Measurements from ENCODE around the gene MRTFB. TPM values are rescaled to one million over a fixed set of nuclear protein-coding genes. Genes with fewer than 3 reads are reported as not detected.

The MRTFB gene
- total and polyA plus RNA-seq, 2 donors (not counting 3 experiments of a cell fraction or from before 2014, with no cell fraction given) = 19.6 to 49.5 TPM

- H3K4me2 ChIP-seq (ENCODE audit: insufficient read depth, low read length) = peak overlapping the region; percentile 77
- H3K9me3 ChIP-seq (replicated peaks; ENCODE audit: control insufficient read depth, insufficient read depth, low read length) = no peaks in the 10 kb centered on the region
- intact Hi-C loops (cut with micrococcal nuclease) (loop anchor here (1.0 to 5.0 kb wide), 9 partner anchors 8 to 574 kb away; partner anchors contain the start of genes BFAR, ERCC4 and PARN), dilution Hi-C loops (cut with MboI; ENCODE audit: extremely low pct_ligation_motif_present, low sequenced_read_pairs) (no loop called here)
- ChIA-PET POLR2A (interaction anchor here (0.7 to 3.1 kb wide), 2 partner anchors 15 to 81 kb away, joined by 5 to 29 read pairs; no protein-coding TSS in a partner anchor), CTCF (interaction anchor here (0.6 to 2.9 kb wide), 24 partner anchors 9 to 192 kb away, joined by 3 to 31 read pairs (median 4); partner anchors contain the start of gene ERCC4)
- BruUV-seq (replicated peaks) = no TSS peak
- H3K4me3 ChIP-seq (replicated peaks in 1 of 3; ENCODE audit: insufficient read depth in 1 of 3, low read depth in 1 of 3, low read length in 3 of 3) = peak overlapping the region in 1 of 3 experiments; percentile 12
- H3K27ac ChIP-seq (ENCODE audit: insufficient read depth, low read depth, low read length) = peak overlapping the region; percentile 99
- peak; percentile 80 for FAIRE-seq
- no peaks in the 10 kb centered on the region for H3K79me2 ChIP-seq (ENCODE audit: control insufficient read depth, insufficient read depth, low read length)
- H3K36me3 ChIP-seq (ENCODE audit: control insufficient read depth in 2 of 2, extremely low read depth in 1 of 2, insufficient read depth in 2 of 2, low read length in 2 of 2) = no peaks in the 10 kb centered on the region
- H4K20me1 ChIP-seq (replicated peaks; ENCODE audit: control insufficient read depth, extremely low read depth, insufficient read depth, low read length) = no peaks in the 10 kb centered on the region
- DNase-seq (ENCODE audit: low read depth, low spot score) = peak; percentile 96
- no peaks in the 10 kb centered on the region for H3K27me3 ChIP-seq (ENCODE audit: control insufficient read depth in 2 of 2, insufficient read depth in 2 of 2, low read length in 2 of 2)
- TF ChIP-seq EZH2 (IDR thresholded peaks at IDR 0.05; ENCODE audit: borderline replicate concordance, low read depth, low read length, severe bottlenecking) (no peak), FOS (IDR thresholded peaks at IDR 0.05; ENCODE audit: borderline replicate concordance, insufficient read depth, low read length) (peak; percentile 66), JUN (IDR thresholded peaks at IDR 0.05; ENCODE audit: borderline replicate concordance, insufficient read depth, insufficient read length, low read depth) (peak; percentile 71), POLR2AphosphoS5 (IDR thresholded peaks at IDR 0.05; ENCODE audit: insufficient read depth, low read depth, low read length) (peak; percentile 83), POLR2A (IDR thresholded peaks at IDR 0.05; ENCODE audit: low read depth, low read length) (peak; percentile 57)
- TF ChIP-seq, protein P1, sequence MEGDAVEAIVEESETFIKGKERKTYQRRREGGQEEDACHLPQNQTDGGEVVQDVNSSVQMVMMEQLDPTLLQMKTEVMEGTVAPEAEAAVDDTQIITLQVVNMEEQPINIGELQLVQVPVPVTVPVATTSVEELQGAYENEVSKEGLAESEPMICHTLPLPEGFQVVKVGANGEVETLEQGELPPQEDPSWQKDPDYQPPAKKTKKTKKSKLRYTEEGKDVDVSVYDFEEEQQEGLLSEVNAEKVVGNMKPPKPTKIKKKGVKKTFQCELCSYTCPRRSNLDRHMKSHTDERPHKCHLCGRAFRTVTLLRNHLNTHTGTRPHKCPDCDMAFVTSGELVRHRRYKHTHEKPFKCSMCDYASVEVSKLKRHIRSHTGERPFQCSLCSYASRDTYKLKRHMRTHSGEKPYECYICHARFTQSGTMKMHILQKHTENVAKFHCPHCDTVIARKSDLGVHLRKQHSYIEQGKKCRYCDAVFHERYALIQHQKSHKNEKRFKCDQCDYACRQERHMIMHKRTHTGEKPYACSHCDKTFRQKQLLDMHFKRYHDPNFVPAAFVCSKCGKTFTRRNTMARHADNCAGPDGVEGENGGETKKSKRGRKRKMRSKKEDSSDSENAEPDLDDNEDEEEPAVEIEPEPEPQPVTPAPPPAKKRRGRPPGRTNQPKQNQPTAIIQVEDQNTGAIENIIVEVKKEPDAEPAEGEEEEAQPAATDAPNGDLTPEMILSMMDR (IDR thresholded peaks at IDR 0.05; ENCODE audit: extremely low read depth in 1 of 2, insufficient read depth in 1 of 2, low read depth in 1 of 2, low read length in 2 of 2) = no peak
- no peaks in the 10 kb centered on the region for H3K9me1 ChIP-seq (replicated peaks; ENCODE audit: control insufficient read depth, extremely low read depth, insufficient read depth, low read length)
- H3K9ac ChIP-seq (replicated peaks; ENCODE audit: extremely low read depth, insufficient read depth, low read length) = peak overlapping the region; percentile 91
- peaks cover 26% of the 10 kb centered on the region for H3K4me1 ChIP-seq (ENCODE audit: control insufficient read depth, extremely low read depth, insufficient read depth, low read length)
- peak overlapping the region; percentile 2 for H2AFZ ChIP-seq (ENCODE audit: low read depth, low read length)
Measured at GRCh38 chr16:14057878-14058382, 13.2 kb upstream of the MRTFB start.

Data from endothelial cell of umbilical vein (primary cell).